Measurements from ENCODE around the gene BAK1.
"Not testable (repeated sequence)": the region's sequence is repeated elsewhere in the genome, so short reads cannot be mapped to it uniquely, and the experiment has no call there.

The BAK1 gene

DNA sequence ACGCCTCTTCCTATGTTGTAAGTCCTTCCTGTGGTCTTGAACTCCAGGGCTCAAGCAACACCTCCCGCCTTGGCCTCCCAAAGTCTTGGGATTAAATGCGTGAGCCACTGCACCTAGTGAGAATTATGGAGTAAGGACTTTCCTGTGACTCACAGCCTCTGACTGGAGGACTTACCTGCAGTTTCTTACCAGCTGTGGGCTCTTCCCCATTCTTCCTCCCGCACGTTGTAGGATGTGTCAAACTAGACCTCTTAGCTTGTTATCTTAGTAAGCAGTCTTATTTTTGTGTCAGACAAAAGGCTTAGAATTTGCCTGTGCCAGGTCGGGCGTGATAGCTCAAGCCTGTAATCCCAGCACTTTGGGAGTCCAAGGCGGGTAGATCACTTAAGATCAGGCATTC, 30.9 kb downstream of the BAK1 start:
- no peak for DNase-seq

DNA sequence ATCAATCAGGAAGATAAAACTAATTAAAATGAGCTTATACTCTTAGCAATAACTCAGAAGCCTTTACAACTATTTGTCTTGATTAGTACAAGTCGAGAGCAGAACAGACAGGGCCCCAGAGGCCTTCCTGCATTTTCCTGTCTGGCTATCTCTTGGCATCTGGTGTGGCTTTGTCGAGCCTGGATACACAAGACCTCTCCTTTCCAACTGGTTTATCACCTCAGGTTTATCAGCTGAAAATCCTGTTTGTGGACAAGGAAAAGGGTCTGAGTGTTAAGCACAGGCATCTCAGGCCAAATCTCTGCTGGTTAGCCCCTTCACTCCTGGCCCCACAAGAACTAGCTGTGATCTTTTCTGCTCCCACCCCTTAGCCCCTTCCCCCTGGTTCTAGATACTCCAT, 32.6 kb downstream of the BAK1 start:
- DNase-seq, result no peak

DNA sequence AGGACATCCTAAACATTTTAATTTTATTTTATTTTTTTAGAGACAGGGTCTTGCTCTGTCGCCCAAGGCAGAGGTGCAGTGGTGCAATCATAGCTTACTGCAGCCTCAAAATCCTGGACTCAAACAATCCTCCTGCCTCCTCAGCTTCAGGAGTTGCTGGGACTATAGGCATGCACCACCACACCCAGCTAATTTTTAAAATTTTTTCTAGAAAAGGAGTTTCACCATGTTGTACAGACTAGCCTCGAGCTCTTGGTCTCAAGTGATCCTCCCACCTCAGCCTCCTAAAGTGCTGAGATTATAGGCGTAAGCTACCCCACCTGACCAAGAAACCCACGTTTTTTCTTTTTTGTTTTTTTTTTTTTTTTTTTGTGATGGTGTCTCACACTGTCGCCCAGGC, 33.3 kb downstream of the BAK1 start:
- DNase-seq, result no peak

DNA sequence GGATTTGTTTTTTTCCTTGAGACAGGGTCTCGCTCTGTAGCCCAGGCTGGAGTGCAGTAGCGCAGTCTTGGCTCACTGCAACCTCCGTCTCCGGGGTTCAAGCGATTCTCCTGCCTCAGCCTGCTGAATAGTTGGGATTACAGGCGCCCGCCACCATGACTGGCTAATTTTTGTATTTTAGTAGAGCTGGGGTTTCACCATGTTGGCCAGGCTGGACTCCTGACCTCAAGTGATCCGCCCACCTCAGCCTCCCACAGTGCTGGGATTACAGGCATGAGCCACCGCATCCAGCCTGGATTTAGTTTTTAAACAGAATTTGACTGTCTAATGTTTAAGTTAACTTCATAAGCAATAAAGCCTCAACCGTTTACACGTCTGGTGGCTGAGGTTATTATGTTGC, 34.8 kb downstream of the BAK1 start:
- not testable (repeated sequence) for DNase-seq

DNA sequence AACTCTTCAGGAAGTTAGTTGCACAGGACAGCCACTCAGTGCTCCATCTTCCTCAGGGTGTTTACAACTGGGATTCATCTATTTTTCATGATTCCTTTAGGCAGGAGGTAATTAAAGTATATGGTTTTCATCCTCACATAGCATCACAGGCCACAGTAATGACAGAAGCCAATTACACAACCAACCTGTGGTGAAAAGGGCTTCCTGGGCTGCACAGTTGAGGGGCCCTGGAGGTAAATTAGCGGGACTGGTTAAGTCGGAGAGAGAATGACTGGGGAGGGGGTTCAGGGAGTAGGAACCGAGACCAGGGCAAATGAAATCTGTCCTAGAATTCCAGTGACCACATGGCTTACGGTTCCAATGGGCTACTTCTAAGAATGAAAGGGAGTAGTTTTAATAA, 37.0 kb downstream of the BAK1 start:
- no peak for DNase-seq

DNA sequence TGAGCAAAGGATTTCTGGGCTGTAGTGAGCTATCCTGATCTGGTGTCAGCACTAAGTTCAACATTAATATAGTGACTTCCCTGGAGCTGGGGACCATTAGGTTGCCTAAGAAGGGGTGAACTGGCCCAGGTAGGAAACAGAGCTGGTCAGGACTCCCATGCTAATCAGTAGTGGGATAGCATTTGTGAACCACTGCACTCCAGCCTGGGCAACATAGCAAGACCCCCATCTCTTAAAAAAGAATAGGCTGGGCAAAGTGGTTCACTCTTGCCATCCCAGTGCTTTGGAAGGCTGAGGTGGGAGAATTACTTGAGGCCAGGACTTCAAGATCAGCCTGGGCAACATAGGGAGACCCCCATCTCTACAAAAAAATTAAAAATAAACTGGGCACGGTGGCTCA, 39.3 kb downstream of the BAK1 start:
- DNase-seq, result no peak

DNA sequence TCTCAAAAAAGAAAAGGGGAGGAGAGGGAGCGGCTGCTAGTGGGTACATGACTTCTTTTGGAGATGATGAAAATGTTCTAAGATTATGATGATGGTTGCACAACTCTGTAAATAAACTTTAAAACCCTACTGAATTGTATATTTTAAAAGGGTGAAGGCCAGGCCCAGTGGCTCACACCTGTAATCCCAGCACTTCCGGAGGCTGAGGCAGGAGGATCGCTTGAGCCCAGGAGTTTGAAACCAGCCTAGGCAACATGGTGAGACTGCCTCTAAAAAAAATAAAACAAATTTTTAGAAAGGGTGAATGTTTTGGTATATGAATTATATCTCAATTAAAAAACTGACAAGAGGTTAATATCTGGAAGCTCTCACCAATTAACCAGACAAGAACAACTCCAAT, 45.4 kb downstream of the BAK1 start:
- DNase-seq, result no peak

DNA sequence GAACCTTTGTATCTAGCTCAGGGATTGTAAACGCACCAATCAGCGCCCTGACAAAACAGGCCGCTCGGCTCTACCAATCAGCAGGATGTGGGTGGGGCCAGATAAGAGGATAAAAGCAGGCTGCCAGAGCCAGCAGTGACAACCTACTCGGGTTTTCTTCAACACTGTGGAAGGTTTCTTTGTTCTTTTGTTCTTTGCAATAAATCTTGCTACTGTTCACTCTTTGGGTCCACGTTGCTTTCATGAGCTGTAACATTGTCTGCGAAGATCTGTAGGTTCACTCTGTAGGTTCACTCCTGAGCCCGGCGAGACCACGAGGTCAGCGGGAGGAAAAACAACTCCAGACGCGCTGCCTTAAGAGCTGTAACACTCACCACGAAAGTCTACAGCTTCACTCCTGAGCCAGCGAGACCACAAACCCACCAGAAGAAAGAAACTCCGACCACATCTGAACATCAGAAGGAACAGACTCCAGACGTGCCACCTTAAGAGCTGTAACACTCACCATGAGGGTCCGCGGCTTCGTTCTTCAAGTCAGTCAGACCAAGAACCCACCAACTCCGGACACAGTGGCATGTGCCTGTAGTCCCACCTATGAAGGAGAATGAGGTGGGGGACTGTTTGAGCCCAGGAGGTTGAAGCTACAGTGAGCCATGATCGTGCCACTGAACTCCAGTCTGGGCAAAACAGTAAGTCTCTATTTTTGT, 46.8 kb downstream of the BAK1 start:
- not testable (repeated sequence) for DNase-seq

DNA sequence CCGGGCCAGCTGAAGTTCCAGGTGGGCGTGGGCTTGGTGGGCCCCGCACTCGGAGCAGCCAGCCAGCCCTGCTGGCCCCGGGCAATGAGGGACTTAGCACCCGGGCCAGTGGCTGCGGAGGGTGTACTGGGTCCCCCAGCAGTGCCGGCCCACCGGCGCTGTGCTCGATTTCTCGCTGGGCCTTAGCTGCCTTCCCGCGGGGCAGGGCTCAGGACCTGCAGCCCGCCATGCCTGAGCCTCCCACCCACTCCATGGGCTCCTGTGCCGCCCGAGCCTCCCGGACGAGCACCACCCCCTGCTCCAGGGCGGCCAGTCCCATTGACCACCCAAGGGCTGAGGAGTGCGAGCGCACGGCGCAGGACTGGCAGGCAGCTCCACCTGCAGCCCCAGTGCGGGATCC, 47.6 kb downstream of the BAK1 start:
- DNase-seq, result not testable (repeated sequence)

DNA sequence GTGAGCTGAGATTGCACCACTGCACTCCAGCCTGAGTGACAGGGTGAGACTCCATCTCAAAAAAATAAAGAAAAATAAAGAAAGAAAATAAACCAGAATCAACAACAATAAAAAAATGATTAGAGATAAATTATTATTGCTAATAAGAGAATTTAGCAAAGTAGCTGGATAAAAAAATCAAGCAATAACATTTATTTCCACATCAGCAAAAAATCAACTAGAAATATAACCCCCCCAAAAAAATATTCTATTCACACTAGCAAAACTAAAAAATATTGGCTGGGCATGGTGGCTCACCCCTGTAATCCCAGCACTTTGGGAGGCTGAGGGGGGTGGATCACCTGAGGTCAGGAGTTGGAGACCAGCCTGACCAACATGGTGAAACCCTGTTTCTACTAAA, 49.5 kb downstream of the BAK1 start:
- not testable (repeated sequence) for DNase-seq

Measured in NCI-H2227 treated with DMSO at 0.1 percent for 48 hours (cell line).